Vagina (tissue), 2 donors: ENCODE measurements around the gene VTI1A.

Experiments
- CTCF ChIP-seq, 3 experiments: fragments of 450-650 bp in 2 of 3; fragments of 200-600 bp in 1 of 3; sonication (generic) in 1 of 3; IDR thresholded peaks; one replicate each; pipeline ENCODE4 v1.5.1; 2017 to 2019; ENCODE audit warnings: antibody characterized with exemption in 3 of 3, mild to moderate bottlenecking in 2 of 3, moderate library complexity in 2 of 3
- POLR2AphosphoS5 ChIP-seq, 2 donors: sonication (generic); formaldehyde crosslinking; IDR thresholded peaks; one replicate each; pipeline ENCODE4 v1.9.0; 2017; ENCODE audit warnings: antibody characterized with exemption in 2 of 2, mild to moderate bottlenecking in 2 of 2, low read depth in 1 of 2; ENCODE audit not compliant: insufficient read depth in 1 of 2

- no peak for TF ChIP-seq POLR2AphosphoS5 (IDR thresholded peaks at IDR 0.05; ENCODE audit: insufficient read depth in 1 of 2, low read depth in 1 of 2)
- TF ChIP-seq CTCF (IDR thresholded peaks at IDR 0.05), result no peak
Observed at GRCh38 chr10:112570585-112570984, 123.6 kb downstream of the VTI1A start.
